ENCODE results near the gene GLS. TPM values are rescaled to one million over a fixed set of nuclear protein-coding genes. Genes with fewer than 3 reads are reported as not detected.

GLS gene
- total RNA-seq, 1 experiment from 2014 or later: 97.4 TPM

GRCh38 chr2:190867832-190868231 lies 12.8 kb upstream of the GLS start:
- no peaks in the 10 kb centered on the region for H3K4me1 ChIP-seq (ENCODE audit: control insufficient read depth in 1 of 2, insufficient read depth in 2 of 2, low read length in 2 of 2)
- no peak for TF ChIP-seq ELF1 (IDR thresholded peaks at IDR 0.05; ENCODE audit: borderline replicate concordance, low read depth)
- H4K20me1 ChIP-seq (ENCODE audit: insufficient read depth): no peaks in the 10 kb centered on the region
- ATAC-seq (no peak), DNase-seq (ENCODE audit: low read depth, low spot score) (no peak)
- no peaks in the 10 kb centered on the region for H3K9me3 ChIP-seq (ENCODE audit: control insufficient read depth in 1 of 2, insufficient read depth in 1 of 2, low read depth in 1 of 2, low read length in 2 of 2)
- POLR2A ChIA-PET: no interaction called here
- intact Hi-C loops (cut with micrococcal nuclease): no loop called here
- H3K27me3 ChIP-seq (ENCODE audit: insufficient read depth, low read length): no peaks in the 10 kb centered on the region
- no peaks in the 10 kb centered on the region for H3K79me2 ChIP-seq (ENCODE audit: insufficient read depth, low read length)
- no peak overlapping the region for H2AFZ ChIP-seq (ENCODE audit: low read depth, low read length, poor library complexity, severe bottlenecking)
- H3K4me3 ChIP-seq (replicated peaks in 1 of 2; ENCODE audit: low read depth in 1 of 2, low read length in 2 of 2): no peak overlapping the region
- no peak overlapping the region for H3K4me2 ChIP-seq (ENCODE audit: low read length)
- no peak overlapping the region for H3K9ac ChIP-seq (ENCODE audit: low read length)
- CTCF ChIA-PET: no interaction called here
- no peak overlapping the region for H3K27ac ChIP-seq (ENCODE audit: low read depth, low read length)
- no TSS peak for BruUV-seq (replicated peaks)
- H3K36me3 ChIP-seq (ENCODE audit: control insufficient read depth in 1 of 2, insufficient read depth in 2 of 2, low read length in 2 of 2): no peaks in the 10 kb centered on the region
- H3K9me2 ChIP-seq (ENCODE audit: insufficient read depth): no peaks in the 10 kb centered on the region
- RAD21 ChIA-PET (ENCODE audit: low non-redundant PET in 1 of 2, low total read pairs in 2 of 2, uncharacterized antibody in 2 of 2, unreplicated experiment in 2 of 2): no interaction called here

- Histone ChIP-seq H3K4me2 (ENCODE audit: low read length) (no peak overlapping the region), H3K79me2 (ENCODE audit: insufficient read depth, low read length) (no peaks in the 10 kb centered on the region), H3K9ac (ENCODE audit: low read length) (no peak overlapping the region), H4K20me1 (ENCODE audit: insufficient read depth) (no peaks in the 10 kb centered on the region), H3K27me3 (ENCODE audit: insufficient read depth, low read length) (no peaks in the 10 kb centered on the region), H2AFZ (ENCODE audit: low read depth, low read length, poor library complexity, severe bottlenecking) (no peak overlapping the region), H3K27ac (ENCODE audit: low read depth, low read length) (no peak overlapping the region), H3K9me3 (ENCODE audit: control insufficient read depth in 1 of 2, insufficient read depth in 1 of 2, low read depth in 1 of 2, low read length in 2 of 2) (no peaks in the 10 kb centered on the region), H3K4me1 (ENCODE audit: control insufficient read depth in 1 of 2, insufficient read depth in 2 of 2, low read length in 2 of 2) (no peaks in the 10 kb centered on the region), H3K36me3 (ENCODE audit: control insufficient read depth in 1 of 2, insufficient read depth in 2 of 2, low read length in 2 of 2) (no peaks in the 10 kb centered on the region), H3K4me3 (replicated peaks in 1 of 2; ENCODE audit: low read depth in 1 of 2, low read length in 2 of 2) (no peak overlapping the region), H3K9me2 (ENCODE audit: insufficient read depth) (no peaks in the 10 kb centered on the region)
- TF ChIP-seq EGR1 (IDR thresholded peaks at IDR 0.05; ENCODE audit: low read depth) (no peak), ATF3 (IDR thresholded peaks at IDR 0.05) (no peak), ZBTB33 (IDR thresholded peaks at IDR 0.05; ENCODE audit: extremely low read depth, insufficient replicate concordance, low read length) (no peak), TCF7L2 (IDR thresholded peaks at IDR 0.05; ENCODE audit: borderline replicate concordance, extremely low read depth, insufficient read depth, insufficient read length) (no peak), POLR2AphosphoS5 (IDR thresholded peaks at IDR 0.05; ENCODE audit: low read depth, low read length) (no peak), SRF (IDR thresholded peaks at IDR 0.05; ENCODE audit: low read depth) (no peak), RAD21 (IDR thresholded peaks at IDR 0.05; ENCODE audit: low read depth) (no peak), CBX3 (IDR thresholded peaks at IDR 0.05; ENCODE audit: low read depth) (no peak), YY1 (IDR thresholded peaks at IDR 0.05; ENCODE audit: extremely low read depth, insufficient replicate concordance, low read depth, low read length) (no peak), REST (IDR thresholded peaks at IDR 0.05; ENCODE audit: low read depth) (no peak), CEBPB (IDR thresholded peaks at IDR 0.05; ENCODE audit: low read depth) (no peak), JUND (IDR thresholded peaks at IDR 0.05) (no peak), ZFX (IDR thresholded peaks at IDR 0.05) (no peak), POLR2A (IDR thresholded peaks at IDR 0.05; ENCODE audit: borderline replicate concordance, extremely low read depth, insufficient read depth, insufficient read length) (no peak), ELF1 (IDR thresholded peaks at IDR 0.05; ENCODE audit: borderline replicate concordance, low read depth) (no peak), ZNF274 (IDR thresholded peaks at IDR 0.05; ENCODE audit: low read depth, low read length) (no peak), EZH2phosphoT487 (IDR thresholded peaks at IDR 0.05; ENCODE audit: borderline replicate concordance) (no peak)
- ATAC-seq (no peak), DNase-seq (ENCODE audit: low read depth, low spot score) (no peak)
- BruUV-seq (replicated peaks): no TSS peak
- POLR2A ChIA-PET: no interaction called here
- intact Hi-C loops (cut with micrococcal nuclease): no loop called here
- CTCF ChIA-PET: no interaction called here
- RAD21 ChIA-PET (ENCODE audit: low non-redundant PET in 1 of 2, low total read pairs in 2 of 2, uncharacterized antibody in 2 of 2, unreplicated experiment in 2 of 2): no interaction called here
Observed at GRCh38 chr2:190869721-190870120, 10.9 kb upstream of the GLS start.

Data from HCT116 (cell line).